Gastroesophageal sphincter (tissue), 3 donors: Measurements from ENCODE around the gene EPHA10.

Experiments used
- POLR2A ChIP-seq, 2 donors: fragments of 450-650 bp; IDR thresholded peaks; one replicate each; pipeline ENCODE4 v1.6.1; 2017; ENCODE audit warnings: antibody characterized with exemption in 2 of 2, mild to moderate bottlenecking in 2 of 2, moderate library complexity in 1 of 2
- TF ChIP-seq, protein P1 (sequence below), 4 experiments: fragments of 200-600 bp in 2 of 4; fragments of 450-650 bp in 2 of 4; sonication (generic) in 1 of 4; IDR thresholded peaks; one replicate each; pipeline ENCODE4 v1.5.1; 2017 to 2019; ENCODE audit warnings: antibody characterized with exemption in 4 of 4, mild to moderate bottlenecking in 2 of 4, moderate library complexity in 2 of 4

DNA sequence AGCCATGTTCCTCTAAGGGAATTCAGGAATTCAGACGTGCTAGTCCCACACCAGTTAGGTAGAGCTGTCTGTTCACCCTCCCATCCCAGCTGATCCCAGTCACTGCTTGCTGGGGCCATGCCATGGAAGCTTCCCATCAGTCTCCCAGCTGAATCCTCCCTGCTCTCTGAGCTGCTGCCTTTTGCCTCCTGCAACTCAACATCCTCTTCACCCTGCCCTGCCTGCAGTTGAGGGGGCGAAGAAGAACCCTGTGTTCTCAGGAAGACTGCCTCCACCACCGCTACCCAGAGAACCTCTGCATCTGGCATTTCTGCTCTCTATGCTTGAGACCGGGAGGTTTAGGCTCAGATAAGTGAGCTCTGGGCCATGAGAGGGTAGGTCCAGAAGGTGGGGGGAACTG is 56.4 kb downstream of the EPHA10 start:
- TF ChIP-seq, protein P1, sequence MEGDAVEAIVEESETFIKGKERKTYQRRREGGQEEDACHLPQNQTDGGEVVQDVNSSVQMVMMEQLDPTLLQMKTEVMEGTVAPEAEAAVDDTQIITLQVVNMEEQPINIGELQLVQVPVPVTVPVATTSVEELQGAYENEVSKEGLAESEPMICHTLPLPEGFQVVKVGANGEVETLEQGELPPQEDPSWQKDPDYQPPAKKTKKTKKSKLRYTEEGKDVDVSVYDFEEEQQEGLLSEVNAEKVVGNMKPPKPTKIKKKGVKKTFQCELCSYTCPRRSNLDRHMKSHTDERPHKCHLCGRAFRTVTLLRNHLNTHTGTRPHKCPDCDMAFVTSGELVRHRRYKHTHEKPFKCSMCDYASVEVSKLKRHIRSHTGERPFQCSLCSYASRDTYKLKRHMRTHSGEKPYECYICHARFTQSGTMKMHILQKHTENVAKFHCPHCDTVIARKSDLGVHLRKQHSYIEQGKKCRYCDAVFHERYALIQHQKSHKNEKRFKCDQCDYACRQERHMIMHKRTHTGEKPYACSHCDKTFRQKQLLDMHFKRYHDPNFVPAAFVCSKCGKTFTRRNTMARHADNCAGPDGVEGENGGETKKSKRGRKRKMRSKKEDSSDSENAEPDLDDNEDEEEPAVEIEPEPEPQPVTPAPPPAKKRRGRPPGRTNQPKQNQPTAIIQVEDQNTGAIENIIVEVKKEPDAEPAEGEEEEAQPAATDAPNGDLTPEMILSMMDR (IDR thresholded peaks at IDR 0.05) = no peak
- TF ChIP-seq POLR2A (IDR thresholded peaks at IDR 0.05) = no peak
